HG03103 (cell line): Measurements from ENCODE around the gene TXN2.
A peak's percentile ranks its signal among the peaks of the same experiment; 100 is the strongest.
"Not testable (repeated sequence)": the region's sequence is repeated elsewhere in the genome, so short reads cannot be mapped to it uniquely, and the experiment has no call there.

Experiments used
- ATAC-seq: cut with Tn5 transposase; IDR thresholded peaks from one replicate; pipeline ENCODE4 v1.9.1; 2021; ENCODE audit warnings: low read depth; ENCODE audit not compliant: unreplicated experiment

Gene TXN2

GRCh38 chr22:36457688-36458450 lies 23.6 kb downstream of the TXN2 start:
- no peak for ATAC-seq

- ATAC-seq, result no peak
Measured at GRCh38 chr22:36456464-36456845, 25.0 kb downstream of the TXN2 start.

GRCh38 chr22:36455571-36456463 lies 25.6 kb downstream of the TXN2 start:
- ATAC-seq, result no peak

GRCh38 chr22:36454916-36455570 lies 26.4 kb downstream of the TXN2 start:
- peak; percentile 53 for ATAC-seq

- no peak for ATAC-seq
Measured at GRCh38 chr22:36453855-36454378, 27.5 kb downstream of the TXN2 start.

GRCh38 chr22:36452978-36453607 lies 28.3 kb downstream of the TXN2 start:
- not testable (repeated sequence) for ATAC-seq

GRCh38 chr22:36452250-36452977 lies 29.0 kb downstream of the TXN2 start:
- no peak for ATAC-seq

- ATAC-seq, result not testable (repeated sequence)
Measured at GRCh38 chr22:36450923-36451322, 30.5 kb downstream of the TXN2 start.

- ATAC-seq, result no peak
Measured at GRCh38 chr22:36449596-36450175, 31.8 kb downstream of the TXN2 start.

GRCh38 chr22:36447632-36448031 lies 33.8 kb downstream of the TXN2 start:
- ATAC-seq, result no peak

- ATAC-seq, result no peak
Measured at GRCh38 chr22:36445158-36445668, 36.2 kb downstream of the TXN2 start.

- no peak for ATAC-seq
Measured at GRCh38 chr22:36443198-36443770, 38.2 kb downstream of the TXN2 start.

- ATAC-seq, result no peak
Measured at GRCh38 chr22:36442506-36443197, 38.8 kb downstream of the TXN2 start.

- ATAC-seq, result no peak
Measured at GRCh38 chr22:36440429-36441002, 40.9 kb downstream of the TXN2 start.

GRCh38 chr22:36439481-36440271 lies 41.8 kb downstream of the TXN2 start:
- ATAC-seq, result no peak

- ATAC-seq, result no peak
Measured at GRCh38 chr22:36435516-36436415, 45.7 kb downstream of the TXN2 start.
